Naive B cell (primary cell): ENCODE data around the gene SYNCRIP. TPM values are rescaled to one million over a fixed set of nuclear protein-coding genes. Genes with fewer than 3 reads are reported as not detected.
"Not testable (repeated sequence)": the region's sequence is repeated elsewhere in the genome, so short reads cannot be mapped to it uniquely, and the experiment has no call there.

Experiments
- ATAC-seq, 2 donors: fragments of 150-1000 bp; cut with Tn5 transposase; 2 replicates each; pipeline ENCODE4 v1.10.0; 2021; ENCODE audit warnings: low read depth in 2 of 2, mild to moderate bottlenecking in 2 of 2, moderate library complexity in 2 of 2
- DNase-seq: peaks from one replicate; pipeline ENCODE4 v3.0.0; 2022
- H3K27ac Mint-ChIP-seq, 6 donors: one replicate each; pipeline ENCODE4 v1.8.0; 2020 to 2022; ENCODE audit warnings: mild to moderate bottlenecking in 6 of 6, mixed read lengths in 6 of 6, moderate library complexity in 5 of 6, inconsistent platforms in 2 of 6
- H3K27me3 Mint-ChIP-seq, 3 donors: one replicate each; pipeline ENCODE4 v1.8.0; 2021 to 2022; ENCODE audit warnings: mixed read lengths in 3 of 3, mild to moderate bottlenecking in 1 of 3
- H3K36me3 Mint-ChIP-seq, 2 donors: one replicate each; pipeline ENCODE4 v1.8.0; 2020 to 2022; ENCODE audit warnings: mixed read lengths in 2 of 2, inconsistent platforms in 1 of 2, mild to moderate bottlenecking in 1 of 2
- H3K4me1 Mint-ChIP-seq, 3 donors: one replicate each; pipeline ENCODE4 v1.8.0; 2020 to 2022; ENCODE audit warnings: mixed read lengths in 3 of 3, inconsistent platforms in 1 of 3, mild to moderate bottlenecking in 1 of 3, moderate library complexity in 1 of 3
- H3K4me3 Mint-ChIP-seq, 8 donors: one replicate each; pipeline ENCODE4 v1.8.0; 2020 to 2022; ENCODE audit warnings: mild to moderate bottlenecking in 8 of 8, mixed read lengths in 8 of 8, moderate library complexity in 8 of 8, inconsistent platforms in 2 of 8
- H3K9me3 Mint-ChIP-seq, 7 donors: one replicate each; pipeline ENCODE4 v1.8.0; 2020 to 2022; ENCODE audit warnings: mixed read lengths in 7 of 7, mild to moderate bottlenecking in 5 of 7, inconsistent platforms in 2 of 7, moderate library complexity in 1 of 7
- polyA plus RNA-seq, 6 donors: library from polyadenylated mRNA; unstranded; fragments of 300-500 nt; fragmentation: Illumina TruSeq; gene quantifications; one replicate each; pipeline ENCODE4 v1.2.3, GENCODE V29; 2021; ENCODE audit warnings: low read depth in 6 of 6

Gene SYNCRIP
- polyA plus RNA-seq, 6 donors from 2014 or later: 12.0 to 64.0 (median 54.9) TPM

DNA sequence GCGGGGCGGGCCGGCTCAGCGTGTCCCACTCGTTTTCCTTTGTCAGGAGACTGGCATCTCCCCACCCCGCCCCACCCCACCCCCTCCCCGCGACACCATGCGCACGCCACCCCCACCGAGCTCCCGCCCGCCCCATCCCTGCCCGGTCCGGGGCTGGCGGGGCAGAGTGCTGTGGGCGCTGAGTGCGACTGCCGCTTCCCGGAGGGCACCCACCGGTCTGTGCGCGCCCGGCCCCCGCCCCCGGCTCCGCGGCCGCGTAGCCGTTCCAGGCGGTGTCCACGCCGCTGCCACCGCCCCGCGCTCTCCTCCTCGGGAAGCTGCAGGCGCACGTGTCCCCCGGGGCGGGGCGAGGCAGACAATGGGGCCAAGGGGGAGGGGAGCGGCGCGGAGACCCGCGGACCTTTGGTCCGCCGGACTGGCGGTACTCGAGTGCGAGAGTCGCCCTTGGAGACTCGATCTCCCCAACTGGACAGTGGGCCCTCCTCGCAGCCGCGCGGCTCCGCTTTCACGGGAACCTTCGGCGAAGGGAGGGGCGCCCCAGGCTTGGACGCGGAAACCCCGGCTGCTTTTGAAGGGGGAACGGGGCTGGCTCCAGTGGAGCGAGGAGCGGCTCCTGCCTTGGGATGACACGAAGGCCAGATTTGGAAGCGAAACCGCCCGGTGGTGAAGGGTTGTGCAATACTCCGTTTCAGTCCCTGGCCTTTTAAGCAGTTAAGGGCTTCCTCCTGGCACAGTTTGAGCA is 1.0 kb upstream of the SYNCRIP start:
- H3K27ac Mint-ChIP-seq: peak overlapping the region; percentile 98 to 100 (median 99)
- DNase-seq (peak; percentile 74), ATAC-seq (peak; percentile 36 to 38)
- no peaks in the 10 kb centered on the region for H3K27me3 Mint-ChIP-seq
- peak overlapping the region; percentile 91 to 99 (median 96) for H3K4me3 Mint-ChIP-seq
- H3K9me3 Mint-ChIP-seq: no peaks in the 10 kb centered on the region
- peaks cover 29 to 38% (median 33%) of the 10 kb centered on the region in 3 donors for H3K4me1 Mint-ChIP-seq
- peaks cover 13 to 24% of the 10 kb centered on the region in 2 donors for H3K36me3 Mint-ChIP-seq

DNA sequence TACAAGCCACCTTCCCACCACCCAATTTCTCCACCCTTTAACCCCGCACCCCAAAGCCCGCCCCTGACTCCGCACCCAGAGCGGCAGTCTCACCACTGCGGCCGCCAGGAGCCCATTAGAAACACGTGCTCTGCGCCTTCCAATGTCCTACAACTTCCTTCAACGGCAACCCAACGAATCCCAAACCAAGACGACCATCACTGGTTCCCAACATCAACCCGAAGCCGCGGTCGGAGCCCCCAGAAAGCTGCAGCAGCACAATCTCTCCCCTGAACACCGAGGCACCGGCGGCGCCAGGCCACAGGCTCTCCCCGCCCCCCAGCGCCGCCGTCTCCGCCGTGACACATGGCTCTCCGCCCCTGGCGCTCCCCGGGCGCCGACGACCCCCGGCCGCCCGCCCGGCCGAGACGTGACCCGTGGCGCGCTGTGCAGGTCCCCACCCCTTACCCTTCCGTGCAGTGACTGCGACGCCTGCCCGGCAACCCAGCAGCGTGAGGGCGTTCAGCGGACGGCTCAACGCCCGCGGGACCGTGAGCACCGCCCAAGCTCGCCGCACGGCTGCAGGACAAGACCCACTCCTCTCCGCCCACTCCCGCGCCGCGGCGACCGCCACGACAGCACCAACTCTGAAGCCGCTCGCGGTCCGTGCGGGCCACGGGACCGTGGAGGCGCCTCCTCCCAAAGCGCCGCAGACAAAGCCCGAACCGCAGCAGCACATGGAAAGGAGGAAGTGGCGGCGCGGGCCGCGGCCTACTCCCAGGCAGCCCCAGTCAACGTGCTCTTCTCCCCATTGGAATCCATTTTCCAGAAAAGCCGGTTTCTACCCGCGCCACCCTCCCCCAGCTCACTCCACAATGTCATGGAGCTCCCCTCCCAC is 551 bp downstream of the SYNCRIP start:
- Mint-ChIP-seq H3K4me3 (peak overlapping the region; percentile 91 to 99 (median 96)), H3K27me3 (no peaks in the 10 kb centered on the region), H3K4me1 (peaks cover 38 to 42% (median 39%) of the 10 kb centered on the region in 3 donors), H3K36me3 (peaks cover 18 to 24% of the 10 kb centered on the region in 2 donors), H3K9me3 (no peaks in the 10 kb centered on the region), H3K27ac (peak overlapping the region; percentile 98 to 100 (median 99))
- DNase-seq (peak; percentile 65), ATAC-seq (peak; percentile 1 to 6)

DNA sequence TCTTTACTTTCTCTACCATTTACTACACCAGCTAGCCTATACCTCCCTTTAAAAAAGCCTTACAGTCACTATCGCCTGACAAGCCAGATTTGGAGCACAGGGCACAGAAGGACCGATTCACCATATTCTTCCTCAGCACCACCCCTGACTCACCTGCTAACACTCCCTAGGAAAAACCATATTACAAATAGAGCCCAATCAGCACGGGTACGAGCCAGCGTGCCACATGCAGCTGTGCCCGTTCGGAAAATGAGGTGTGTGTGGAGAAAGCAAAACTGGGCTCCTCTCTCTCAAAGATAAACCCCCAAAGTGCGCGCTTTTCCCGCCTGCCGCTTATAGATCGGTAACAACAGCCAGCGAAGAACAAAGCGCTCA is 1.2 kb downstream of the SYNCRIP start:
- Mint-ChIP-seq H3K27me3 (no peaks in the 10 kb centered on the region), H3K4me3 (peak overlapping the region; percentile 91 to 99 (median 96)), H3K4me1 (peaks cover 38 to 46% (median 39%) of the 10 kb centered on the region in 3 donors), H3K9me3 (no peaks in the 10 kb centered on the region), H3K27ac (peak overlapping the region; percentile 79 to 98 (median 95)), H3K36me3 (peaks cover 22 to 24% of the 10 kb centered on the region in 2 donors)
- no peak for DNase-seq
- no peak for ATAC-seq

DNA sequence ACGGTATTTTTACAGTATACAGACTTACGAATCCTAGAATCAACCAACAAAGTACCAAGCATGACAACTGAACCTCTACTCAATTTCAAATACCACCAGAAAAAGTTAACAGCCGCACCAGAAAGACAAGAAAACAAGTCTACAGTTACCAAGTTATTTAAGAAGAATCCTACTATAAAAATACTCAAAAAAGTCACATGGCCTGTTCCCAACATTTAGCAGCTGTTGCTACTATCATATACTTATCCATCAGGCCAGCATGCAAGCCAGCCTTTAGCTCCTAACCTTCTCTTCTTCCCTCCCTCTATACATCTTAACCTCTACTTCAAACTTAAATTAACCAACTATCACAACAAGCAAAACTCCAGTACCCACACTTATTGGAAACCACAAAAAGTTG is 1.9 kb downstream of the SYNCRIP start:
- ATAC-seq (no peak), DNase-seq (no peak)
- H3K36me3 Mint-ChIP-seq: peaks cover 23 to 24% of the 10 kb centered on the region in 2 donors
- H3K27me3 Mint-ChIP-seq: no peaks in the 10 kb centered on the region
- peak overlapping the region; percentile 26 to 99 (median 94) for H3K4me3 Mint-ChIP-seq
- H3K9me3 Mint-ChIP-seq: no peaks in the 10 kb centered on the region
- H3K27ac Mint-ChIP-seq: peak overlapping the region in 5 of 6 donors; percentile 66 to 98 (median 79)
- peaks cover 38 to 46% (median 39%) of the 10 kb centered on the region in 3 donors for H3K4me1 Mint-ChIP-seq

DNA sequence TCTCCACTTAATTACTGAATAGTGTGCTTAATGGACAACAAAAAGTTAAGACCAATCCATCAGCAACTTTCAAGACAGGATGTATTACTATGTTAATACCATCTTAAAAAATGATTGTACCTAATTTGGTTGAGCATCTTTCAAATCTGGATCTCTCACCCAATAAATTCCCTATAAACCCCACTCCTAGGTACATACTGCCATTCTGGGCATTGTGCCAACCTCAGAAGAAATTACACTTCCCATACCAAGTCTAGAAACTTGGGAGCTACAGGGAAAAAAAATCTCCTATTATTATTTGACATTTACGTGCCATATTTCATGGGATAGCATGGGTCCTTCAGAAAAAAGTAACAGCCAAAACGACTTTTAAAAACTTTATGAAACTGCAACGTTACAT is 5.1 kb downstream of the SYNCRIP start:
- Mint-ChIP-seq H3K4me1 (peaks cover 33 to 40% (median 39%) of the 10 kb centered on the region in 3 donors), H3K9me3 (no peaks in the 10 kb centered on the region), H3K27me3 (no peaks in the 10 kb centered on the region), H3K27ac (peak overlapping the region in 1 of 6 donors; percentile 74), H3K4me3 (no peak overlapping the region), H3K36me3 (peaks cover 16 to 23% of the 10 kb centered on the region in 2 donors)
- DNase-seq (no peak), ATAC-seq (no peak)

DNA sequence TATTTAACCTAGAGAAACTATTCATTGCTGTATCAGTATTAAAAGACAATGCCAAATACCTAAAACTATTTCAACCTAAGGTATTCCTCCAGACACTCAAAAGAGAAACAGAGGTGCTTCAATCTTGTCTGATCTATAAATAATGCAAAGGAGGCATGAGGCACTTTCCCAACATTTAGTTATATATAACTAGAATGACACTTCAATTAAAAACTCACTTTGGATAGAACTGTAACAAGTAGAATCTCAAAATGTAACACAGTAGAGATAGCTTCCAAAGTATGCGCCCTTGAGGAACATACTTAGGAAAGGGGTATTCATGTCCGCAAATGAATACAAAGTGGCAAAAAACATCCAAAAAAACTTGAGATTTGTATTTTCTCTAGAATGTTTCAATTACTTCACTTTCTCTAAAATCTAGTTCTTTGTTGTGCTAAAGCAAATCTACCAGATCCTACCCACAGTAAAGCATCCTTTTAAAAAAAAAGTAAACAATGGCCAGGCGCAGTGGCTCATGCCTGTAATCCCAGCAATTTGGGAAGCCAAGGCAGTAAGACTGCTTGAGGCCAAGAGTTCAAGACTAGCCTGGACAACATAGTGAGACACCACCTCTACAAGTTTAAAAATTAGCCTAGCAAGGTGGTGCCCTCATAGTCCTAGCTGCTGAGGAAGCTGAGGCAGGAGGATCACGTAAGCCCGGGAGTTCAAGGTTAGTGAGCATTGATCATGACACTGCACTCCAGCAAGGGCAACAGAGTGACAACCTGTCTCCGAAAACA is 10.3 kb downstream of the SYNCRIP start:
- Mint-ChIP-seq H3K4me1 (peaks cover 0 to 17% (median 14%) of the 10 kb centered on the region in 3 donors), H3K27ac (peak overlapping the region in 1 of 6 donors; percentile 12)

DNA sequence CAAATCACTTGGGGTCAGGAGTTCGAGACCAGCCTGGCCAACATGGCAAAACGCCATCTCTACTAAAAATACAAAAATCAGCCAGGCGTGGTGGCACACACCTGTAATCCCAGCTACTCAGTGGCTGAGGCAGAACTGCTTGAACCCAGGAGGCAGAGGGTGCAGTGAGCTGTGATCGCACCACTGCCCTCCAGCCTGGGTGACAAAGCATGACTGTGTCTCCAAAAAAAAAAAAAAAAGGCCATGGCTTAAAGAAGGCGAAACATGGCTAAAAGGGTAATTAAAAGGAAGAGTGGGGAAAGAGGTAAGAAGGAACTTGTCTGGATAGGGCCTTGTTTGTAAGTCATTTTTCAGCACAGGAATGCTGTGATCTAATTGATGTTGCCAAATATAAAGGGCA is 11.6 kb downstream of the SYNCRIP start:
- not testable (repeated sequence) for DNase-seq, H3K27me3 Mint-ChIP-seq, H3K4me3 Mint-ChIP-seq, H3K9me3 Mint-ChIP-seq, ATAC-seq
- Mint-ChIP-seq H3K36me3 (peaks cover 11 to 14% of the 10 kb centered on the region in 2 donors), H3K27ac (peak overlapping the region in 3 of 6 donors; percentile 9 to 47 (median 24)), H3K4me1 (peaks cover 6 to 15% (median 14%) of the 10 kb centered on the region in 3 donors)

More for the DNA sequence above, 10.3 kb downstream of the SYNCRIP start:
- no peak for DNase-seq
- H3K36me3 Mint-ChIP-seq: peaks cover 14 to 18% of the 10 kb centered on the region in 2 donors
- H3K27me3 Mint-ChIP-seq: no peaks in the 10 kb centered on the region
- no peak for ATAC-seq
- H3K9me3 Mint-ChIP-seq: no peaks in the 10 kb centered on the region
- H3K4me3 Mint-ChIP-seq: no peak overlapping the region

DNA sequence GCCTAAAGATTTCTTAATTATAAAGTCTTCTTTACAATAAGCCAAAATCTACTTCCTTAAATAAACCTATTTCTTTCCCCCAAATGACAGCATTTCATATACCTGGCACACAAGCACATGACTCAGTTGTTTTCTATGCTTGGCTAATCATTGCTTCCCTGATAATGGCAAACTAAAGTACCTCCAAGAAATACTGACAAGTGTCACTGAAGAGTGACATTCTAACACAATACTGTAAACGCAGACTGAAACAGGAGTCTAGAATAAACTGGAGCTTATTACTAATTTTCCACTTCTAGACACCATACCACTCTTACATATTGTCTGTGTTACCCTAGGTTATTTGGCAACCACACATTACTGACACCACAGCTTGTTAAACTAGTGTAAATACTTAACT is 14.3 kb downstream of the SYNCRIP start:
- Mint-ChIP-seq H3K4me1 (peaks cover 18 to 32% (median 24%) of the 10 kb centered on the region in 3 donors), H3K9me3 (no peaks in the 10 kb centered on the region), H3K27me3 (no peaks in the 10 kb centered on the region), H3K27ac (peak overlapping the region in 3 of 6 donors; percentile 39 to 47 (median 41)), H3K36me3 (peaks cover 14 to 15% of the 10 kb centered on the region in 2 donors), H3K4me3 (no peak overlapping the region)
- ATAC-seq (no peak), DNase-seq (no peak)

DNA sequence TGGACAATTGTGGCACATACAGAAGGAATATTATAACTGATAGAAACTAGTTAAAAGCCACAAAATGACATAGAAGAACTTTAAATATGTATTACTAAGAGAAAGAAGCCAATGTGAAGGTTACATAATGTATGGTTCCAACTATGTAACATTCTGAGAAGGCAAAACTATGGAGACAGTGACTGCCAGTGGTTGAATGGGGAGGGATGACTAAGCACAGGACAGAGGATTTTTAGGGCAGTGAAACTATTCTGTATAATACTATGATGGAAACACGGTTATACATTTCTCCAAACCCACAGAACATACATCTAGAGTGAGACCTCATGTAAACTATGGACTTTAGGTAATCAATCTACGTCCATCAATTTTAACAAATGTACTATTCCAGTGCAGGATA is 22.4 kb downstream of the SYNCRIP start:
- H3K4me1 Mint-ChIP-seq: peaks cover 5 to 19% (median 16%) of the 10 kb centered on the region in 3 donors
- ATAC-seq (no peak), DNase-seq (no peak)
- no peak overlapping the region for H3K4me3 Mint-ChIP-seq
- peak overlapping the region in 2 of 6 donors; percentile 39 to 51 for H3K27ac Mint-ChIP-seq
- H3K36me3 Mint-ChIP-seq: peaks cover 23 to 39% of the 10 kb centered on the region in 2 donors
- no peaks in the 10 kb centered on the region for H3K27me3 Mint-ChIP-seq
- H3K9me3 Mint-ChIP-seq: no peaks in the 10 kb centered on the region

DNA sequence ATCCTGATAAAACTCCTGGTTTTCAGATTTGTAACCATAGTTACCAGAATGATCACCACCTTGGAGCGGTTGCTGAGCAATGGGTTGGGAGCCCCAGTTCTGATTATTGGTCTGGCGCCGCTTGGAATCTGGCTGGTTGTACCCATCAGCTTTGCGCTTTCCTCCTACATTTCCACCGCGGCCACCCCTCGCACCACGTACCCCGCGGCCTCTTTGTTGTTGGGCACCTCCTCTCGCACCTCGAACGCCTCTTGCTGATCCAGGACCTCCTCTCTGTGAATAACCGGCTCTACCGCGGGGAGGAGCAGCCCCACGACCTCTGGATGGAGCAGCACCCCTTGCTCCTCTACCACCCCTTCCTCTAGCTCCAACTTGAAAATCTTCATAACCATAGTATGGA is 27.9 kb downstream of the SYNCRIP start:
- Mint-ChIP-seq H3K27ac (peak overlapping the region in 3 of 6 donors; percentile 41 to 76 (median 71)), H3K36me3 (peaks cover 22 to 34% of the 10 kb centered on the region in 2 donors), H3K9me3 (no peaks in the 10 kb centered on the region), H3K27me3 (no peaks in the 10 kb centered on the region), H3K4me3 (no peak overlapping the region), H3K4me1 (peaks cover 3 to 11% (median 4%) of the 10 kb centered on the region in 3 donors)
- ATAC-seq: no peak
- no peak for DNase-seq

DNA sequence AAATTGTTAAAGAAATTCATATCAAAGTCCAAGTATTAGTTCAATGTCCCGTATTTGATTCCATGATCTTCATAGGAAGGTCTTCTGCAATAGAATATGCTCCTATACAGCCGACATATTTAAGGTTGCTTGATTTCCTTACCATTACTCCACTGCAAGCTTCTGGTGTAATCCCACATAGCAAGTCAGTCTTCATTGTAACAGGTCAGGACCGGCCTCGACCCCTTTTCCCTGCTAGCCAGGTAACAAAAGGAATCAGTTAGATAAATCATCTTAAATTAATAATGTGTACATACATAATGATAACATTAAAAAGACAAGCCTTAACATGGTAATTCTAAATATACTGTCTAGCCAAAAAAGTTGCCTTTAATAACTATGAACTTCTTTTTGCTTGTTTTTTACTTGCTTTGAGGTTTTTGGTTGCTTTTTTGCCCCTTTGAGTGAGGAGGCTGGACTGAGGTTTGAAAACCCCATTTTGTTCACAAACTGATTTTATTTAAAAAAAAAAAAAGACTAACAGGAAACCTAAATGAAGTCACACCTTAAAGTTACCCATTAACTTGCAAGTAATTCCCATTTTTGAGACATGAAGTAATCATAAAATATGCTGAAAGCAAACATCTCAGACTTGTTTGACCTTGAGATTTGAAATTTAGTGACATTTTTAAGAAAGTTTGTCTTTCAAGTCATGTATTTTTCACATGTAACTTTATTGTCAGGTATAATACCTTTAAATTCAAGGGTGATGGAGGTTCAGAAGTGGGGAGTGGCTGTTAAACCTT is 29.8 kb downstream of the SYNCRIP start:
- Mint-ChIP-seq H3K36me3 (peaks cover 9 to 22% of the 10 kb centered on the region in 2 donors), H3K4me1 (peaks cover 3 to 6% (median 4%) of the 10 kb centered on the region in 3 donors), H3K4me3 (no peak overlapping the region), H3K27ac (peak overlapping the region in 1 of 6 donors; percentile 54), H3K27me3 (no peaks in the 10 kb centered on the region), H3K9me3 (no peaks in the 10 kb centered on the region)
- no peak for DNase-seq
- ATAC-seq: no peak

DNA sequence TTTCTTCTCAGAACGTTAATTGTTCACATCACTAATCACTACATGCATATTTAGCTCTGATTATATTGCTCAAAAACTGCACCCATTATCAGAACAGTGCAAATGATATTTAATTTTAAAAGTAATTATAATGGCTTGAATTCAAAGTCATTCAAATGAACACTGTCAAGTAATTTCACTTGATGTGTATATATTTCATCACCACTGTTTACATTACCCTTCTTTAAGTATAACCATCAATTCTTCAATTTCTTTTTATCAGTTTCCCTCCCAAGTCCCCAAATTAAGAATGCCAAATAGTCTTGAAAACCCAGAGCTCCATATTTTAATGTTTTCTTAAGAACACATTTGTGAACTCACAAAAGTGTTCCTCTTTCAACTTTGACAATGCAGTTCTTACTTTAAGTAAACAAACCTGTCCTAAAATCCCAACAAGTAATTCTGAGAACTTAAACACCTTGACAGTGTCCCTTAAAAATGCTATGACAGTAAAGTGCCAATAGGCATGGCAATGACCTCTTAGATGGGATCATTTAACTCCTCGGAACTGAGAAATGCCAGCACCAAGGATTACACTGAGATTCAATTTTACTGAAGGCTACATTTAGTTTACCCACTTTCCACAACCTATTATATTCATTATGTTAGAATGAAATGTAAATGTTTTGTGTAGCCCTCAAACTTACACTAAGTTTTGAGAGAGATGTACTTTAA is 32.3 kb downstream of the SYNCRIP start:
- ATAC-seq (no peak), DNase-seq (no peak)
- Mint-ChIP-seq H3K4me1 (peaks cover 3 to 6% (median 4%) of the 10 kb centered on the region in 3 donors), H3K27ac (no peak overlapping the region), H3K36me3 (peaks cover 8 to 10% of the 10 kb centered on the region in 2 donors), H3K27me3 (no peaks in the 10 kb centered on the region), H3K9me3 (no peaks in the 10 kb centered on the region), H3K4me3 (no peak overlapping the region)
